Rectal smooth muscle tissue (tissue), 1 donor: ENCODE results near the gene IPO9.
"Not testable (repeated sequence)": the region's sequence is repeated elsewhere in the genome, so short reads cannot be mapped to it uniquely, and the experiment has no call there.

Experiments
- H3K27ac ChIP-seq: one replicate; pipeline ENCODE4 v1.7.0; 2013; ENCODE audit warnings: low read depth, low read length, inconsistent platforms
- H3K27me3 ChIP-seq: one replicate; pipeline ENCODE4 v1.7.0; 2013; ENCODE audit warnings: low read length; ENCODE audit not compliant: control insufficient read depth, insufficient read depth
- H3K36me3 ChIP-seq: one replicate; pipeline ENCODE4 v1.7.0; 2013; ENCODE audit warnings: low read length; ENCODE audit not compliant: control insufficient read depth, insufficient read depth
- H3K4me1 ChIP-seq: one replicate; pipeline ENCODE4 v1.7.0; 2013; ENCODE audit warnings: low read length; ENCODE audit not compliant: control insufficient read depth, insufficient read depth
- H3K4me3 ChIP-seq: one replicate; pipeline ENCODE4 v1.7.0; 2013; ENCODE audit warnings: low read length
- H3K9ac ChIP-seq: one replicate; pipeline ENCODE4 v1.7.0; 2013; ENCODE audit warnings: low read length

IPO9 gene

GRCh38 chr1:201816309-201816854 is 12.6 kb upstream of the IPO9 start:
- H3K4me3 ChIP-seq: no peak overlapping the region
- H3K9ac ChIP-seq: no peak overlapping the region
- peaks cover 36% of the 10 kb centered on the region for H3K36me3 ChIP-seq
- no peak overlapping the region for H3K27ac ChIP-seq
- no peaks in the 10 kb centered on the region for H3K4me1 ChIP-seq
- no peaks in the 10 kb centered on the region for H3K27me3 ChIP-seq

GRCh38 chr1:201818971-201819750 is 9.8 kb upstream of the IPO9 start:
- Histone ChIP-seq H3K9ac (no peak overlapping the region), H3K36me3 (peaks cover 26% of the 10 kb centered on the region), H3K27me3 (no peaks in the 10 kb centered on the region), H3K4me3 (no peak overlapping the region), H3K4me1 (no peaks in the 10 kb centered on the region), H3K27ac (no peak overlapping the region)

DNA sequence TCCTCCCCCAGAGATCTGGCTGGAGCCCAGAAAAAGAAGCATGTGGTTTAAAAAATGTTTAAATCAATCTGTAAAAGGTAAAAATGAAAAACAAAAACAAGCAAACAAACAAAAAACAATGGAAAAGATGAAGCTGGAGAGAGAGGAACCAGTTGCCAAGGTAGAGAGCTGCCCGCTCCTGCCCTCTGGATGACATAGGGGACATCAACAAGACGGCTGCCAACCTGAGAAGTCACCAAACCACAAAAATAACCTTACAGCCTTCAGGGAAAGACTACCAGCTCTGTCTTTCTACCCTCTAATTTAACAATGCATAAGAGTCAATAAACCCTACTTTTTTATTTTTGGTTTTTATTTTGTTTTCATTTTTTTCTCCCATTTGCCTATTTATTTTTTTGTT is 8.5 kb upstream of the IPO9 start:
- H3K36me3 ChIP-seq: peaks cover 26% of the 10 kb centered on the region
- H3K4me1 ChIP-seq: no peaks in the 10 kb centered on the region
- no peak overlapping the region for H3K4me3 ChIP-seq

DNA sequence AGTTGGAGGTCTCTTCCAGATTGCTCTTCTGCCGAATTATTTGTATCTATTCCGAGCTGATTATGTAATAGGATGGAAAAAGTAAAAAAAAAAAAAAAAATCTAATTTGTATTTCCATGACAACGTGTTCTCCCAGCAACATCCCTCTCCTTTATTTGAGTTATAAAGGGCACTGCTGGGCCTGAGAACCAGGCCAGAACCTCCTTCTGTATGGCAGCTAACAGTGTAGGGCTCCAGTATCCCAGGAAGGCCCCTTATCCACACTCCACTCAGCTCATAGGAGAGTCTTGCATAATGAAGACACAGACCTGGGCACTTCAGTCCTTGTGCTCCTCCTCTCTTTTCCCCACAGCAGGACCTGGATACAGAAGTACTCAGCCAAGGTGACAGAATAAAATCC is 3.7 kb upstream of the IPO9 start:
- Histone ChIP-seq H3K4me1 (peaks cover 12% of the 10 kb centered on the region), H3K9ac (no peak overlapping the region), H3K27me3 (no peaks in the 10 kb centered on the region), H3K36me3 (peaks cover 12% of the 10 kb centered on the region), H3K27ac (no peak overlapping the region), H3K4me3 (no peak overlapping the region)

More for the DNA sequence above, 8.5 kb upstream of the IPO9 start:
- Histone ChIP-seq H3K27ac (no peak overlapping the region), H3K27me3 (no peaks in the 10 kb centered on the region), H3K9ac (no peak overlapping the region)

- Histone ChIP-seq H3K27me3 (no peaks in the 10 kb centered on the region), H3K4me3 (no peak overlapping the region), H3K9ac (no peak overlapping the region), H3K4me1 (peaks cover 13% of the 10 kb centered on the region), H3K36me3 (peaks cover 10% of the 10 kb centered on the region), H3K27ac (no peak overlapping the region)
Measured at GRCh38 chr1:201826830-201827229, 2.1 kb upstream of the IPO9 start.

DNA sequence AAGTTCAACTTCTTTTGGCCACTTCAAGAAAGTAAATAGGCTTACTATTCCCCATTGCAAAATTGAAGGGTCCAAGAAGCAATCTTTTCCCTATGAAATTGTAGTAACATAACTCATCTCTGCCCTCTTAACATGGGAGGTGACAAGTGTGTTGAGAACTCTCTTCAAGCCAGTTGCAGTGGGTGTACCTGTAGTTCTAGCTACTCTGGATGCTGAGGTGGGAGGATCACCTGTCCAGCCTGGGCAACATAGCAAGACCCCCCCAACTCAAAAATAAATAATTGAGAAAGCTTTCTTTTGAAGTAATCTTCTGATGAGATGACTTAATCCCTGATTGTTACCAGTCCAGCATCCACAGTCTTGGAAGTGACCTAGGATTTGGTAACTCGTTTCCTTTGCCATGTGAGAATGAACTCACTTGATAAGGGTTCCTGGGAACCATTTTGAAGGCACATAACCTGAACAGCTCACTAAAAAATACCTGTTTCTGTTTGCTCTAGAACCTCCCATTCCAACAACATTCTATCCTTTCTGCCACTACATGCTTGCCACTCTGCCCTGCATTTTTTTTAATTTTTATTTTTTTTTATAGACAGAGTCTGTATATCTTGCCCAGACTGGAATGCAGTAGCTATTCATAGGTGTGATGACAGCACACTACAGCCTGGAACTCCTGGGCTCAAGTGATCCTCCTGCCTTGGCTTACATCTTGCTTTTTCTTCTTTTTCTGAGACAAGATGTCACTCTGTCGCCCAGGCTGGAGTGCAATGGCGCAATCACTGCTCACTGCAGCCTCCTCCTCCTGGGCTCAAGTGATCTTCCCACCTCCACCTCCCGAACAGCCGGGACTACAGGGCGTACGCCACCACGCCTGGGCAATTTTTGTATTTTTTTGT is 1.4 kb upstream of the IPO9 start:
- Histone ChIP-seq H3K4me1 (peaks cover 13% of the 10 kb centered on the region), H3K27me3 (no peaks in the 10 kb centered on the region), H3K4me3 (no peak overlapping the region), H3K36me3 (peaks cover 5% of the 10 kb centered on the region), H3K27ac (no peak overlapping the region), H3K9ac (no peak overlapping the region)

DNA sequence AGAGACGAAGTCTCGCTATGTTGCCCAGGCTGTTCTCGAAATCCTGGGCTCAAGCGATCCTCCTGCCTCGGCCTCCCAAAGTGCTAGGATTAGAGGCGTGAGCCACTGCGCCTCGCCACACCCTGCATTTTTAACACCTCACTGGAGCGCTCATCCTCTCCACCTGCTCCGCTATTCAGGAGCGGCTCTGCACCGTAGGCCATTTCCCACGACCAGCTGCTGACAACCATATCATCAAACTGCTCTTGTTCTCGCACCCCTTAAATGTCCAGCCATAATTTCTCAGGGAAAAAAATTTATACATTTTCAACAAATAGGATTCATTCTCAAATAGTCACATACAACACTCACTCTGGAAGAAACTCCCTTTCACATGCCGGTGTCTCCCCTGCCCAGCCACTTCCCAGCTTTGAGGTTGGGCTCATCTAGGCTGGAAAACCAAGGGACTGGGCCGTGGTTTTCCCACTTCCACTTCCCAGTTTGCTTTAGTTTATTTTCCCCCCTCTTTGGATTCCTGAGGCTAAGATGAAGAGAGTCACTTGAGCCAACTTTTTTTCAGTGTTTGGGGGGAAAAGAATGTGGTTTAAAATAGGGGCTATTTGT is 639 bp upstream of the IPO9 start:
- peaks cover 3% of the 10 kb centered on the region for H3K36me3 ChIP-seq
- no peak overlapping the region for H3K27ac ChIP-seq
- no peak overlapping the region for H3K9ac ChIP-seq
- peaks cover 13% of the 10 kb centered on the region for H3K4me1 ChIP-seq
- H3K4me3 ChIP-seq: no peak overlapping the region
- no peaks in the 10 kb centered on the region for H3K27me3 ChIP-seq

DNA sequence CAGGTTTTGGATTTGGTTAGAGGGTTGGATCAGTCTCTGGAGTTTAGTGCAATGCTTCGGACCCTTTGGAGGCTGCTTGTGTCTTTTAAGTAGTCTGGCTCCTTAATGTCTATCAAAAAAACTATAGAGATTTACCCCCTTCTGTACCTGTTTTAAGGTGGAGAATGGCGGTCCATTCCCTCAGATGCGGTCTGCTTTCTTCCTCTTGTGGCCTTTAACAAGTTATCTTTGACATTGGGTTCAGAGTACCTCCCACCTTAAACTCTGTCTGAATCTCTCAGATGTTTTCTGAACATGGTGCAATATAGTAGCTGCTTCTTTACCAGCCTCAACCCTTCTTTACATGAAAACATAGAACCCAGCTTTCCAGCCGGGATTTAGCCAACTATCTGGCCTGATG is 2.4 kb downstream of the IPO9 start:
- Histone ChIP-seq H3K4me3 (no peak overlapping the region), H3K4me1 (peaks cover 13% of the 10 kb centered on the region), H3K36me3 (peaks cover 3% of the 10 kb centered on the region)

GRCh38 chr1:201834621-201835020 is 5.7 kb downstream of the IPO9 start:
- Histone ChIP-seq H3K27ac (no peak overlapping the region), H3K36me3 (no peaks in the 10 kb centered on the region), H3K4me1 (peaks cover 7% of the 10 kb centered on the region)

More for the DNA sequence above, 2.4 kb downstream of the IPO9 start:
- no peak overlapping the region for H3K9ac ChIP-seq
- H3K27me3 ChIP-seq: no peaks in the 10 kb centered on the region
- no peak overlapping the region for H3K27ac ChIP-seq

GRCh38 chr1:201838381-201838780 is 9.4 kb downstream of the IPO9 start:
- no peak overlapping the region for H3K27ac ChIP-seq
- H3K27me3 ChIP-seq: no peaks in the 10 kb centered on the region
- H3K4me1 ChIP-seq: no peaks in the 10 kb centered on the region
- no peaks in the 10 kb centered on the region for H3K36me3 ChIP-seq
- no peak overlapping the region for H3K4me3 ChIP-seq
- H3K9ac ChIP-seq: no peak overlapping the region

More at GRCh38 chr1:201834621-201835020, 5.7 kb downstream of the IPO9 start:
- Histone ChIP-seq H3K4me3 (no peak overlapping the region), H3K9ac (no peak overlapping the region), H3K27me3 (no peaks in the 10 kb centered on the region)

- not testable (repeated sequence) for H3K4me3 ChIP-seq, H3K4me1 ChIP-seq, H3K27ac ChIP-seq, H3K36me3 ChIP-seq, H3K27me3 ChIP-seq, H3K9ac ChIP-seq
Measured at GRCh38 chr1:201839089-201839488, 10.1 kb downstream of the IPO9 start.

DNA sequence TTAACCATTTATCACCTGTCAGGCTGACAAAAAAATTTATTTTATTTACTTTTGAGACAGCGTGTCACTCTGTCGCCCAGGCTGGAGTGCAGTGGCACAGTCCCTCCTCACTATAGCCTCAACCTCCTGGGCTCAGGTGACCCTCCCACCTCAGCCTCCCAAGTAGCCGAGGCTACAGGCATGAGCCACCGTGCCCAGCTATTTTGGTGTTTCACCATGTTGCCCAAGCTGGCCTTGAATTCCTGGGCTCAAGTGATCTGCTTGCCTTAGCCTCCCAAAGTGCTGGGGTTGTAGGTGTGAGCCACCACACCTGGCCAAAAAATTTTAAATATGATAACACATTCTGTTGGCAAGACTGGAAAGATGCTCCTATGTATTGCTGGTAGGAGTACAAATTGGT is 11.1 kb downstream of the IPO9 start:
- Histone ChIP-seq H3K27ac (no peak overlapping the region), H3K9ac (no peak overlapping the region), H3K4me1 (no peaks in the 10 kb centered on the region), H3K36me3 (no peaks in the 10 kb centered on the region), H3K4me3 (no peak overlapping the region), H3K27me3 (no peaks in the 10 kb centered on the region)
